Tibial nerve (tissue), 4 donors: ENCODE data around the gene GNB3. TPM values are rescaled to one million over a fixed set of nuclear protein-coding genes. Genes with fewer than 3 reads are reported as not detected.

ENCODE experiments used
- DNase-seq, 2 donors: peaks; one replicate each; pipeline ENCODE4 v3.0.0-alpha.2; 2019; ENCODE audit warnings: low spot score in 2 of 2
- H3K27ac ChIP-seq, 4 donors: fragments of 200-600 bp; sonication (generic) in 3 of 4; one replicate each; pipeline ENCODE4 v1.5.1; 2017 to 2019; ENCODE audit warnings: mild to moderate bottlenecking in 1 of 4
- H3K27me3 ChIP-seq, 2 donors: fragments of 200-600 bp; sonication (generic) in 1 of 2; one replicate each; pipeline versions ENCODE4 v1.5.1 to v1.6.0; 2017 to 2019
- H3K36me3 ChIP-seq, 3 donors: fragments of 200-600 bp; sonication (generic); one replicate each; pipeline ENCODE4 v1.5.1; 2018 to 2019
- H3K4me1 ChIP-seq, 4 donors: fragments of 200-600 bp; sonication (generic) in 3 of 4; one replicate each; pipeline ENCODE4 v1.5.1; 2017 to 2019
- H3K4me3 ChIP-seq, 4 donors: fragments of 200-600 bp; sonication (generic) in 3 of 4; one replicate each; pipeline ENCODE4 v1.5.1; 2017 to 2019; ENCODE audit warnings: mild to moderate bottlenecking in 1 of 4, moderate library complexity in 1 of 4
- H3K9me3 ChIP-seq, 4 donors: fragments of 200-600 bp; sonication (generic) in 3 of 4; one replicate each; pipeline ENCODE4 v1.5.1; 2017 to 2019
- CTCF ChIP-seq, 5 experiments: fragments of 200-600 bp in 3 of 5; fragments of 450-650 bp in 2 of 5; sonication (generic) in 3 of 5; IDR thresholded peaks; one replicate each; pipeline ENCODE4 v1.5.1; 2016 to 2019; ENCODE audit warnings: antibody characterized with exemption in 5 of 5, mild to moderate bottlenecking in 3 of 5, moderate library complexity in 2 of 5
- EP300 ChIP-seq, 2 donors: sonication (generic); formaldehyde crosslinking; IDR thresholded peaks; one replicate each; pipeline ENCODE4 v1.6.1; 2017; ENCODE audit warnings: antibody characterized with exemption in 2 of 2, mild to moderate bottlenecking in 1 of 2
- POLR2A ChIP-seq, 2 donors: fragments of 450-650 bp; IDR thresholded peaks; one replicate each; pipeline ENCODE4 v1.6.1; 2017; ENCODE audit warnings: antibody characterized with exemption in 2 of 2, mild to moderate bottlenecking in 2 of 2, moderate library complexity in 2 of 2
- WGBS, 2 donors: methylation state at CpG; one replicate each; pipeline ENCODE4 v1.1.5; 2018; 5-methylcytosine and 5-hydroxymethylcytosine counted together
- total RNA-seq, 4 donors: library from RNA; depleted of rRNA; stranded (reverse); fragments of >200 nt; gene quantifications; one replicate each; pipeline ENCODE4 v1.1.0, GENCODE V29; 2016

GNB3 gene
- total RNA-seq, 4 donors from 2014 or later = 0.84 to 9.9 (median 5.6) TPM

DNA sequence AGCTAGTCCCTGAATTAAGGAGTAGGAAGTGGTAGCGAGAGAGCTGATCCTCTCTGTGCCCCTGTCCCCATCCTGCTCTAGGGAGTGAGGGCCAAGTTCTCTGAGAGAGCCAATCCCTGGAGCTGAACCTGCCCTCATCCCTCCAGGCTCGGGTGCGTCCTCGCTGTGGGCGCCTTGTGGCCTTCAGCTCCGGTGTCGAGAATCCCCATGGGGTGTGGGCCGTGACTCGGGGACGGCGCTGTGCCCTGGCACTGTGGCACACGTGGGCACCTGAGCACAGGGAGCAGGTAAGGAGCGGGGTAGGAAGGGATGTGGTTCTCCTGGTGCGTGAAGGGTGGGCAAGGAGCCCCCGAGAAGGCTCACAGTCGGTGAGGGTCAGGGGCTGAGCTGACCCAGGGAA lies 1.9 kb upstream of the GNB3 start:
- TF ChIP-seq POLR2A (IDR thresholded peaks at IDR 0.05) = no peak
- no peak for TF ChIP-seq EP300 (IDR thresholded peaks at IDR 0.05)
- TF ChIP-seq CTCF (IDR thresholded peaks at IDR 0.05) = no peak
- DNase-seq = no peak
- Histone ChIP-seq H3K4me3 (no peak overlapping the region), H3K27ac (no peak overlapping the region), H3K4me1 (no peaks in the 10 kb centered on the region), H3K36me3 (peaks cover 0 to 87% (median 0%) of the 10 kb centered on the region in 3 donors), H3K9me3 (no peaks in the 10 kb centered on the region), H3K27me3 (no peaks in the 10 kb centered on the region)
- 91 to 93% methylated on average over 15 to 16 of the region's 16 CpGs for WGBS, 2 donors

GRCh38 chr12:6839482-6840201 lies 1.1 kb upstream of the GNB3 start:
- H3K9me3 ChIP-seq = no peaks in the 10 kb centered on the region
- no peaks in the 10 kb centered on the region for H3K27me3 ChIP-seq
- TF ChIP-seq EP300 (IDR thresholded peaks at IDR 0.05) = no peak
- no peak for DNase-seq
- WGBS, 2 donors = 61 to 74% methylated on average over 9 to 10 of the region's 10 CpGs
- H3K4me1 ChIP-seq = no peaks in the 10 kb centered on the region
- no peak overlapping the region for H3K4me3 ChIP-seq
- no peak overlapping the region for H3K27ac ChIP-seq
- H3K36me3 ChIP-seq = peaks cover 0 to 87% (median 0%) of the 10 kb centered on the region in 3 donors

- no peaks in the 10 kb centered on the region for H3K9me3 ChIP-seq
- H3K4me3 ChIP-seq = no peak overlapping the region
- no peaks in the 10 kb centered on the region for H3K27me3 ChIP-seq
- H3K4me1 ChIP-seq = no peaks in the 10 kb centered on the region
- WGBS, 2 donors = 46 to 72% methylated on average over 1 of the region's 1 CpG
- no peak for TF ChIP-seq POLR2A (IDR thresholded peaks at IDR 0.05)
- no peak for TF ChIP-seq CTCF (IDR thresholded peaks at IDR 0.05)
- TF ChIP-seq EP300 (IDR thresholded peaks at IDR 0.05) = no peak
- DNase-seq = no peak
- H3K27ac ChIP-seq = no peak overlapping the region
- H3K36me3 ChIP-seq = peaks cover 0 to 90% (median 0%) of the 10 kb centered on the region in 3 donors
Measured at GRCh38 chr12:6840330-6840729, 395 bp upstream of the GNB3 start.

GRCh38 chr12:6842075-6842474 lies 1.4 kb downstream of the GNB3 start:
- no peak for DNase-seq
- TF ChIP-seq POLR2A (IDR thresholded peaks at IDR 0.05) (no peak), EP300 (IDR thresholded peaks at IDR 0.05) (no peak), CTCF (IDR thresholded peaks at IDR 0.05) (no peak)
- peaks cover 0 to 98% (median 0%) of the 10 kb centered on the region in 3 donors for H3K36me3 ChIP-seq
- no peak overlapping the region for H3K27ac ChIP-seq
- no peak overlapping the region for H3K4me3 ChIP-seq
- H3K4me1 ChIP-seq = no peaks in the 10 kb centered on the region
- 86 to 90% methylated on average over 4 of the region's 4 CpGs for WGBS, 2 donors
- no peaks in the 10 kb centered on the region for H3K9me3 ChIP-seq
- H3K27me3 ChIP-seq = no peaks in the 10 kb centered on the region

- no peak for TF ChIP-seq CTCF (IDR thresholded peaks at IDR 0.05)
- TF ChIP-seq EP300 (IDR thresholded peaks at IDR 0.05) = no peak
- no peak for TF ChIP-seq POLR2A (IDR thresholded peaks at IDR 0.05)
- WGBS, 2 donors = 58 to 78% methylated on average over 9 to 15 of the region's 16 CpGs
- Histone ChIP-seq H3K27me3 (no peaks in the 10 kb centered on the region), H3K4me1 (no peaks in the 10 kb centered on the region), H3K4me3 (no peak overlapping the region), H3K27ac (no peak overlapping the region), H3K36me3 (peaks cover 0 to 97% (median 0%) of the 10 kb centered on the region in 3 donors), H3K9me3 (no peaks in the 10 kb centered on the region)
- DNase-seq = no peak
Measured at GRCh38 chr12:6843118-6843902, 2.6 kb downstream of the GNB3 start.
